Measurements from ENCODE around the gene ABCC12.

- TF ChIP-seq CTCF (IDR thresholded peaks at IDR 0.05; ENCODE audit: poor library complexity, severe bottlenecking) (no peak), TAF1 (IDR thresholded peaks at IDR 0.05; ENCODE audit: low read depth) (no peak), EP300 (conservative IDR thresholded peaks at IDR 0.05; ENCODE audit: poor library complexity, severe bottlenecking) (no peak)
Measured at GRCh38 chr16:48110000-48110399, 45.8 kb downstream of the ABCC12 start.

All from neural cell (in vitro differentiated cells).